SK-N-SH treated with all-trans-retinoic acid at 6 μM for 48 hours (cell line): ENCODE measurements around the gene SEBOX.

Experiments used
- ATAC-seq: fragments of 200-7000 bp; cut with Tn5 transposase; 3 replicates; pipeline ENCODE4 v1.9.1; 2020; ENCODE audit warnings: mild to moderate bottlenecking, moderate library complexity
- ARNTL ChIP-seq: fragments of 450-650 bp; formaldehyde crosslinking; IDR thresholded peaks from 2 replicates; pipeline ENCODE4 v1.5.0; 2020; ENCODE audit warnings: low read depth, mild to moderate bottlenecking, moderate library complexity, borderline replicate concordance
- CSDC2 ChIP-seq: fragments of 250-450 bp; sonication (Bioruptor Pico); IDR thresholded peaks from 2 replicates; pipeline ENCODE4 v1.5.0; 2020; ENCODE audit warnings: mild to moderate bottlenecking, moderate library complexity
- CSRNP3 ChIP-seq: fragments of 250-450 bp; sonication (Bioruptor Pico); IDR thresholded peaks from 2 replicates; pipeline ENCODE4 v1.5.1; 2021; ENCODE audit warnings: mild to moderate bottlenecking, moderate library complexity
- ESRRG ChIP-seq: fragments of 250-450 bp; sonication (Bioruptor Pico); IDR thresholded peaks from 2 replicates; pipeline ENCODE4 v1.6.1; 2021; ENCODE audit warnings: mild to moderate bottlenecking
- GLIS3 ChIP-seq: fragments of 250-450 bp; sonication (Bioruptor Pico); IDR thresholded peaks from 2 replicates; pipeline ENCODE4 v1.5.0; 2020; ENCODE audit warnings: mild to moderate bottlenecking, moderate library complexity
- ISL1 ChIP-seq: fragments of 250-450 bp; sonication (Bioruptor Pico); IDR thresholded peaks from 2 replicates; pipeline ENCODE4 v2.1.2; 2022; ENCODE audit warnings: mild to moderate bottlenecking, moderate library complexity
- OSR1 ChIP-seq: fragments of 250-450 bp; sonication (Bioruptor Pico); IDR thresholded peaks from 2 replicates; pipeline ENCODE4 v1.8.0; 2022; ENCODE audit warnings: moderate library complexity, mild to moderate bottlenecking, inconsistent platforms
- POU6F1 ChIP-seq: fragments of 250-450 bp; sonication (Bioruptor Pico); IDR thresholded peaks from 2 replicates; pipeline ENCODE4 v1.8.0; 2021; ENCODE audit warnings: low read depth, mild to moderate bottlenecking, moderate library complexity, borderline replicate concordance
- PPARA ChIP-seq: fragments of 250-450 bp; sonication (Bioruptor Pico); IDR thresholded peaks from 2 replicates; pipeline ENCODE4 v1.5.0; 2020; ENCODE audit warnings: mild to moderate bottlenecking, borderline replicate concordance
- RARB ChIP-seq: fragments of 250-450 bp; sonication (Bioruptor Pico); IDR thresholded peaks from 2 replicates; pipeline ENCODE4 v1.8.0; 2021; ENCODE audit warnings: mild to moderate bottlenecking, moderate library complexity
- TCF4 ChIP-seq: fragments of 250-450 bp; sonication (Bioruptor Pico); IDR thresholded peaks from 2 replicates; pipeline ENCODE4 v1.8.0; 2021; ENCODE audit warnings: mild to moderate bottlenecking, moderate library complexity, borderline replicate concordance
- TOX ChIP-seq: fragments of 250-450 bp; sonication (Bioruptor Pico); IDR thresholded peaks from 2 replicates; pipeline ENCODE4 v1.8.0; 2021; ENCODE audit warnings: mild to moderate bottlenecking, moderate library complexity, borderline replicate concordance
- ZC3H10 ChIP-seq: fragments of 250-450 bp; sonication (Bioruptor Pico); IDR thresholded peaks from 2 replicates; pipeline ENCODE4 v1.5.1; 2021; ENCODE audit warnings: mild to moderate bottlenecking, moderate library complexity
- ZFP3 ChIP-seq: fragments of 250-450 bp; sonication (Bioruptor Pico); IDR thresholded peaks from 2 replicates; pipeline ENCODE4 v1.5.0; 2020; ENCODE audit warnings: mild to moderate bottlenecking, moderate library complexity
- ZFP30 ChIP-seq: fragments of 450-650 bp; formaldehyde crosslinking; IDR thresholded peaks from 2 replicates; pipeline ENCODE4 v1.5.0; 2022; ENCODE audit warnings: mild to moderate bottlenecking, moderate library complexity
- ZNF565 ChIP-seq: fragments of 450-650 bp; formaldehyde crosslinking; conservative IDR thresholded peaks from 2 replicates; pipeline ENCODE4 v1.5.0; 2020; ENCODE audit warnings: low read depth, mild to moderate bottlenecking, moderate library complexity
- ZNF70 ChIP-seq: fragments of 450-650 bp; formaldehyde crosslinking; IDR thresholded peaks from 2 replicates; pipeline ENCODE4 v1.5.0; 2020; ENCODE audit warnings: mild to moderate bottlenecking, moderate library complexity
- ZNF8 ChIP-seq: fragments of 450-650 bp; formaldehyde crosslinking; IDR thresholded peaks from 2 replicates; pipeline ENCODE4 v1.5.0; 2020; ENCODE audit warnings: mild to moderate bottlenecking, moderate library complexity
- TF ChIP-seq, protein P1 (sequence below): fragments of 250-450 bp; sonication (Bioruptor Pico); IDR thresholded peaks from 2 replicates; pipeline ENCODE4 v1.5.0; 2020; ENCODE audit warnings: mild to moderate bottlenecking, moderate library complexity
- TF ChIP-seq, protein P2 (sequence below): fragments of 250-450 bp; sonication (Bioruptor Pico); IDR thresholded peaks from 2 replicates; pipeline ENCODE4 v1.5.1; 2020; ENCODE audit warnings: low read depth, mild to moderate bottlenecking, moderate library complexity

The SEBOX gene

GRCh38 chr17:28335201-28335958 lies 29.6 kb downstream of the SEBOX start, which contains the start of the genes IFT20 and TNFAIP1:
TSS of gene IFT20 (minus strand) at chr17:28335472. CDS start at chr17:28331985, 3,487 bp downstream.
TSS of gene TNFAIP1 (plus strand) at chr17:28335761. CDS start at chr17:28339522, 3,761 bp downstream.
- peak; percentile 96 for ATAC-seq
- no peak for TF ChIP-seq ZC3H10 (CRISPR knock-in tag)
- 0 out of 2 replicates have a peak, but pooled peaks have one; percentile 48 for TF ChIP-seq GLIS3
- no peak for TF ChIP-seq TOX (CRISPR knock-in tag)
- peak; percentile 47; the same call in 1 of the 2 replicates for TF ChIP-seq ZNF70 (CRISPR knock-in tag)
- 0 out of 2 replicates have a peak, but pooled peaks have one; percentile 60 for TF ChIP-seq ZFP3 (CRISPR knock-in tag)
- no peak for TF ChIP-seq RARB (CRISPR knock-in tag)
- TF ChIP-seq ZNF565 (CRISPR knock-in tag) = peak; percentile 94
- TF ChIP-seq ZFP30 (CRISPR knock-in tag) = peak; percentile 47; the same call in 1 of the 2 replicates
- peak; percentile 91 for TF ChIP-seq CSDC2 (CRISPR knock-in tag)
- peak; percentile 76; the same call in 1 of the 2 replicates for TF ChIP-seq PPARA (CRISPR knock-in tag)
- no peak for TF ChIP-seq ISL1
- TF ChIP-seq ESRRG (CRISPR knock-in tag) = no peak
- TF ChIP-seq, protein P1, sequence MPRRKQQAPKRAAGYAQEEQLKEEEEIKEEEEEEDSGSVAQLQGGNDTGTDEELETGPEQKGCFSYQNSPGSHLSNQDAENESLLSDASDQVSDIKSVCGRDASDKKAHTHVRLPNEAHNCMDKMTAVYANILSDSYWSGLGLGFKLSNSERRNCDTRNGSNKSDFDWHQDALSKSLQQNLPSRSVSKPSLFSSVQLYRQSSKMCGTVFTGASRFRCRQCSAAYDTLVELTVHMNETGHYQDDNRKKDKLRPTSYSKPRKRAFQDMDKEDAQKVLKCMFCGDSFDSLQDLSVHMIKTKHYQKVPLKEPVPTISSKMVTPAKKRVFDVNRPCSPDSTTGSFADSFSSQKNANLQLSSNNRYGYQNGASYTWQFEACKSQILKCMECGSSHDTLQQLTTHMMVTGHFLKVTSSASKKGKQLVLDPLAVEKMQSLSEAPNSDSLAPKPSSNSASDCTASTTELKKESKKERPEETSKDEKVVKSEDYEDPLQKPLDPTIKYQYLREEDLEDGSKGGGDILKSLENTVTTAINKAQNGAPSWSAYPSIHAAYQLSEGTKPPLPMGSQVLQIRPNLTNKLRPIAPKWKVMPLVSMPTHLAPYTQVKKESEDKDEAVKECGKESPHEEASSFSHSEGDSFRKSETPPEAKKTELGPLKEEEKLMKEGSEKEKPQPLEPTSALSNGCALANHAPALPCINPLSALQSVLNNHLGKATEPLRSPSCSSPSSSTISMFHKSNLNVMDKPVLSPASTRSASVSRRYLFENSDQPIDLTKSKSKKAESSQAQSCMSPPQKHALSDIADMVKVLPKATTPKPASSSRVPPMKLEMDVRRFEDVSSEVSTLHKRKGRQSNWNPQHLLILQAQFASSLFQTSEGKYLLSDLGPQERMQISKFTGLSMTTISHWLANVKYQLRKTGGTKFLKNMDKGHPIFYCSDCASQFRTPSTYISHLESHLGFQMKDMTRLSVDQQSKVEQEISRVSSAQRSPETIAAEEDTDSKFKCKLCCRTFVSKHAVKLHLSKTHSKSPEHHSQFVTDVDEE (CRISPR knock-in tag) = peak; percentile 93

GRCh38 chr17:28334666-28335200 lies 30.3 kb downstream of the SEBOX start:
- peak; percentile 4 for ATAC-seq
- no peak for TF ChIP-seq TCF4 (CRISPR knock-in tag)
- no peak for TF ChIP-seq OSR1 (CRISPR knock-in tag)
- TF ChIP-seq ESRRG (CRISPR knock-in tag) = no peak
- no peak for TF ChIP-seq ZC3H10 (CRISPR knock-in tag)

- TF ChIP-seq GLIS3 (no peak), ZNF70 (CRISPR knock-in tag) (no peak), ZNF565 (CRISPR knock-in tag) (no peak), ZC3H10 (CRISPR knock-in tag) (no peak), CSRNP3 (CRISPR knock-in tag) (no peak), ZNF8 (no peak), ZFP30 (CRISPR knock-in tag) (no peak), PPARA (CRISPR knock-in tag) (no peak), OSR1 (CRISPR knock-in tag) (no peak), ZFP3 (CRISPR knock-in tag) (no peak), ARNTL (no peak), CSDC2 (CRISPR knock-in tag) (no peak), POU6F1 (CRISPR knock-in tag) (no peak), RARB (CRISPR knock-in tag) (no peak), TCF4 (CRISPR knock-in tag) (no peak), TOX (CRISPR knock-in tag) (no peak), ESRRG (CRISPR knock-in tag) (no peak)
- TF ChIP-seq, protein P2, sequence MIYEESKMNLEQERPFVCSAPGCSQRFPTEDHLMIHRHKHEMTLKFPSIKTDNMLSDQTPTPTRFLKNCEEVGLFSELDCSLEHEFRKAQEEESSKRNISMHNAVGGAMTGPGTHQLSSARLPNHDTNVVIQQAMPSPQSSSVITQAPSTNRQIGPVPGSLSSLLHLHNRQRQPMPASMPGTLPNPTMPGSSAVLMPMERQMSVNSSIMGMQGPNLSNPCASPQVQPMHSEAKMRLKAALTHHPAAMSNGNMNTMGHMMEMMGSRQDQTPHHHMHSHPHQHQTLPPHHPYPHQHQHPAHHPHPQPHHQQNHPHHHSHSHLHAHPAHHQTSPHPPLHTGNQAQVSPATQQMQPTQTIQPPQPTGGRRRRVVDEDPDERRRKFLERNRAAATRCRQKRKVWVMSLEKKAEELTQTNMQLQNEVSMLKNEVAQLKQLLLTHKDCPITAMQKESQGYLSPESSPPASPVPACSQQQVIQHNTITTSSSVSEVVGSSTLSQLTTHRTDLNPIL (CRISPR knock-in tag) = no peak
- TF ChIP-seq, protein P1 (CRISPR knock-in tag) = no peak
- no peak for ATAC-seq
Measured at GRCh38 chr17:28334171-28334570, 30.8 kb downstream of the SEBOX start.
